K562 (cell line): Measurements from ENCODE around the gene CCND3. TPM values are rescaled to one million over a fixed set of nuclear protein-coding genes. Genes with fewer than 3 reads are reported as not detected.

Experiments
- ARID2 ChIP-seq: fragments of 450-650 bp; IDR thresholded peaks from 2 replicates; pipeline ENCODE4 v1.6.1; 2017; ENCODE audit warnings: antibody characterized with exemption, mild to moderate bottlenecking
- DACH1 ChIP-seq: fragments of 450-650 bp; IDR thresholded peaks from 2 replicates; pipeline ENCODE4 v1.6.1; 2018; ENCODE audit not compliant: partially characterized antibody
- FOSL1 ChIP-seq: fragments of 200-800 bp; sonication (Bioruptor generic); conservative IDR thresholded peaks from 2 replicates; pipeline ENCODE4 v1.6.1; 2016; ENCODE audit warnings: missing genetic modification characterization, missing compliant biosample characterization
- HINFP ChIP-seq: fragments of 450-650 bp; conservative IDR thresholded peaks from 2 replicates; pipeline ENCODE4 v1.6.1; 2016; ENCODE audit warnings: missing genetic modification characterization, low read depth, mild to moderate bottlenecking, control low read depth, missing compliant biosample characterization
- MEF2A ChIP-seq: IDR thresholded peaks from 2 replicates; pipeline ENCODE4 v1.6.1; 2011; ENCODE audit warnings: low read depth, mild to moderate bottlenecking, low read length, moderate library complexity; ENCODE audit not compliant: control insufficient read depth
- NBN ChIP-seq: fragments of 450-650 bp; IDR thresholded peaks from 2 replicates; pipeline ENCODE4 v1.6.1; 2016; ENCODE audit warnings: low read depth, mild to moderate bottlenecking
- POLR2A ChIP-seq: fragments of 450-650 bp; conservative IDR thresholded peaks from 2 replicates; pipeline ENCODE4 v1.6.1; 2016
- RB1 ChIP-seq: fragments of 450-650 bp; IDR thresholded peaks from 2 replicates; pipeline ENCODE4 v1.6.1; 2017; ENCODE audit warnings: low read depth, mild to moderate bottlenecking
- RERE ChIP-seq: sonication (generic); formaldehyde crosslinking; IDR thresholded peaks from 2 replicates; pipeline ENCODE4 v1.8.0; 2023; ENCODE audit warnings: missing genetic modification reagents, mild to moderate bottlenecking, borderline replicate concordance
- RFX7 ChIP-seq: fragments of 250-450 bp; sonication (Bioruptor Pico); IDR thresholded peaks from 2 replicates; pipeline ENCODE4 v1.5.1; 2021; ENCODE audit warnings: mild to moderate bottlenecking
- TEAD2 ChIP-seq: fragments of 450-650 bp; IDR thresholded peaks from 2 replicates; pipeline ENCODE4 v1.6.1; 2016; ENCODE audit warnings: missing genetic modification characterization, control low read depth, missing compliant biosample characterization
- ZC3H4 ChIP-seq: sonication (generic); formaldehyde crosslinking; IDR thresholded peaks from 2 replicates; pipeline ENCODE4 v1.9.0; 2021; ENCODE audit warnings: missing genetic modification reagents, borderline replicate concordance
- ZNF282 ChIP-seq: sonication (generic); formaldehyde crosslinking; IDR thresholded peaks from 2 replicates; pipeline ENCODE4 v1.8.1; 2023; ENCODE audit warnings: missing genetic modification reagents
- ZNF644 ChIP-seq: fragments of 200-800 bp; sonication (Bioruptor generic); IDR thresholded peaks from 2 replicates; pipeline ENCODE4 v1.6.1; 2016; ENCODE audit warnings: low read depth, missing genetic modification characterization, missing compliant biosample characterization
- polyA plus RNA-seq, 8 experiments: library from polyadenylated mRNA; depleted of rRNA in 4 of 8; stranded (reverse) in 5 of 8; unstranded in 3 of 8; fragments of >200 nt; fragmentation: Nextera tagmentation in 2 of 8; fragmentation: Illumina TruSeq in 1 of 8; extraction: Ambion mirVana in 2 of 8; extraction: Trizol in 1 of 8; gene quantifications; 2 replicates each; pipeline versions ENCODE4 v1.2.1 to v1.2.3, GENCODE V29; 2011 to 2014; ENCODE audit warnings: inconsistent platforms in 1 of 8, missing spikeins in 1 of 8
- total RNA-seq, 7 experiments: library from RNA; depleted of rRNA in 6 of 7; stranded (reverse); fragments of >200 nt in 6 of 7; fragmentation: Illumina TruSeq in 2 of 7; extraction: Trizol in 2 of 7; gene quantifications; 2 replicates each; pipeline versions ENCODE4 v1.2.1 to v1.2.3, GENCODE V29; 2011 to 2021; ENCODE audit warnings: low replicate concordance in 1 of 7
- TF ChIP-seq, protein P1 (sequence below): fragments of 450-650 bp; formaldehyde crosslinking; IDR thresholded peaks from 2 replicates; pipeline ENCODE4 v1.4.0; 2022; ENCODE audit warnings: missing genetic modification characterization
- TF ChIP-seq, protein P2 (sequence below): sonication (generic); formaldehyde crosslinking; IDR thresholded peaks from 2 replicates; pipeline ENCODE4 v1.5.0; 2020; ENCODE audit warnings: missing genetic modification reagents
- TF ChIP-seq, protein P3 (sequence below): sonication (generic); formaldehyde crosslinking; IDR thresholded peaks from 2 replicates; pipeline ENCODE4 v1.8.1; 2023; ENCODE audit warnings: mild to moderate bottlenecking, missing genetic modification reagents

Gene CCND3
- total and polyA plus RNA-seq, 9 of the 15 experiments (the other 6 are each of a cell fraction or from before 2014, with no cell fraction given) = 21.5 to 204 (median 97.4) TPM

- TF ChIP-seq RERE = no peak
- TF ChIP-seq POLR2A = peak; percentile 85
- TF ChIP-seq FOSL1 (tag) = no peak
- TF ChIP-seq ZNF282 (CRISPR knock-in tag) = no peak
- TF ChIP-seq HINFP = no peak
- TF ChIP-seq ARID2 = no peak
- peak; percentile 88 for TF ChIP-seq RB1
- no peak for TF ChIP-seq MEF2A
- TF ChIP-seq NBN = peak; percentile 83; the same call in 1 of the 2 replicates
- no peak for TF ChIP-seq ZNF644 (tag)
- TF ChIP-seq ZC3H4 (CRISPR knock-in tag) = no peak
- TF ChIP-seq TEAD2 = no peak
- TF ChIP-seq, protein P1, sequence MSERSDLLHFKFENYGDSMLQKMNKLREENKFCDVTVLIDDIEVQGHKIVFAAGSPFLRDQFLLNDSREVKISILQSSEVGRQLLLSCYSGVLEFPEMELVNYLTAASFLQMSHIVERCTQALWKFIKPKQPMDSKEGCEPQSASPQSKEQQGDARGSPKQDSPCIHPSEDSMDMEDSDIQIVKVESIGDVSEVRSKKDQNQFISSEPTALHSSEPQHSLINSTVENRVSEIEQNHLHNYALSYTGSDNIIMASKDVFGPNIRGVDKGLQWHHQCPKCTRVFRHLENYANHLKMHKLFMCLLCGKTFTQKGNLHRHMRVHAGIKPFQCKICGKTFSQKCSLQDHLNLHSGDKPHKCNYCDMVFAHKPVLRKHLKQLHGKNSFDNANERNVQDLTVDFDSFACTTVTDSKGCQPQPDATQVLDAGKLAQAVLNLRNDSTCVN (CRISPR knock-in tag) = no peak
- TF ChIP-seq RFX7 (CRISPR knock-in tag) = no peak
- TF ChIP-seq, protein P2, sequence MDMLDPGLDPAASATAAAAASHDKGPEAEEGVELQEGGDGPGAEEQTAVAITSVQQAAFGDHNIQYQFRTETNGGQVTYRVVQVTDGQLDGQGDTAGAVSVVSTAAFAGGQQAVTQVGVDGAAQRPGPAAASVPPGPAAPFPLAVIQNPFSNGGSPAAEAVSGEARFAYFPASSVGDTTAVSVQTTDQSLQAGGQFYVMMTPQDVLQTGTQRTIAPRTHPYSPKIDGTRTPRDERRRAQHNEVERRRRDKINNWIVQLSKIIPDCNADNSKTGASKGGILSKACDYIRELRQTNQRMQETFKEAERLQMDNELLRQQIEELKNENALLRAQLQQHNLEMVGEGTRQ (CRISPR knock-in tag) = peak; percentile 56
- TF ChIP-seq, protein P3, sequence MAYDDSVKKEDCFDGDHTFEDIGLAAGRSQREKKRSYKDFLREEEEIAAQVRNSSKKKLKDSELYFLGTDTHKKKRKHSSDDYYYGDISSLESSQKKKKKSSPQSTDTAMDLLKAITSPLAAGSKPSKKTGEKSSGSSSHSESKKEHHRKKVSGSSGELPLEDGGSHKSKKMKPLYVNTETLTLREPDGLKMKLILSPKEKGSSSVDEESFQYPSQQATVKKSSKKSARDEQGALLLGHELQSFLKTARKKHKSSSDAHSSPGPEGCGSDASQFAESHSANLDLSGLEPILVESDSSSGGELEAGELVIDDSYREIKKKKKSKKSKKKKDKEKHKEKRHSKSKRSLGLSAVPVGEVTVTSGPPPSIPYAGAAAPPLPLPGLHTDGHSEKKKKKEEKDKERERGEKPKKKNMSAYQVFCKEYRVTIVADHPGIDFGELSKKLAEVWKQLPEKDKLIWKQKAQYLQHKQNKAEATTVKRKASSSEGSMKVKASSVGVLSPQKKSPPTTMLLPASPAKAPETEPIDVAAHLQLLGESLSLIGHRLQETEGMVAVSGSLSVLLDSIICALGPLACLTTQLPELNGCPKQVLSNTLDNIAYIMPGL (CRISPR knock-in tag) = no peak
- TF ChIP-seq DACH1 = peak; percentile 93
Observed at GRCh38 chr6:41895300-41896233, 46.0 kb downstream of the CCND3 start, which contains the start of gene USP49 (continued).
